Testis (tissue), 3 donors: ENCODE data around the gene LRRC4C. TPM values are rescaled to one million over a fixed set of nuclear protein-coding genes. Genes with fewer than 3 reads are reported as not detected.

Source experiments
- DNase-seq: peaks from one replicate; pipeline ENCODE4 v3.0.0-alpha.2; 2019
- H3K27ac ChIP-seq, 2 donors: fragments of 200-600 bp; sonication (generic); one replicate each; pipeline ENCODE4 v1.5.1; 2019
- H3K27me3 ChIP-seq: fragments of 200-600 bp; sonication (generic); one replicate; pipeline ENCODE4 v1.5.1; 2019
- H3K36me3 ChIP-seq: fragments of 200-600 bp; sonication (generic); one replicate; pipeline ENCODE4 v1.5.1; 2017; ENCODE audit warnings: low read depth; ENCODE audit errors: missing control alignments
- H3K4me1 ChIP-seq: fragments of 200-600 bp; sonication (generic); one replicate; pipeline ENCODE4 v1.5.1; 2019
- H3K4me3 ChIP-seq, 2 donors: fragments of 200-600 bp; sonication (generic); one replicate each; pipeline ENCODE4 v1.5.1; 2017 to 2019
- H3K9me3 ChIP-seq: fragments of 200-600 bp; sonication (generic); one replicate; pipeline ENCODE4 v1.5.1; 2017
- CTCF ChIP-seq, 3 experiments: fragments of 450-650 bp in 2 of 3; fragments of 200-600 bp in 1 of 3; sonication (generic) in 1 of 3; IDR thresholded peaks; one replicate each; pipeline ENCODE4 v1.5.1; 2016 to 2019; ENCODE audit warnings: antibody characterized with exemption in 3 of 3, mild to moderate bottlenecking in 2 of 3, moderate library complexity in 1 of 3
- POLR2A ChIP-seq: fragments of 450-650 bp; IDR thresholded peaks from one replicate; pipeline ENCODE4 v1.6.1; 2017; ENCODE audit warnings: antibody characterized with exemption, mild to moderate bottlenecking, moderate library complexity
- WGBS, 2 donors: methylation state at CpG; one replicate each; pipeline ENCODE4 v1.1.5; 2018; 5-methylcytosine and 5-hydroxymethylcytosine counted together
- intact Hi-C: fragments of 100-400 bp; cut with DNase I; formaldehyde crosslinking; loops from one replicate; pipeline ENCODE4 v1.15.1; 2023; ENCODE audit warnings: low total_unique reads
- polyA plus RNA-seq: library from polyadenylated mRNA; stranded (reverse); fragments of 350-450 nt; fragmentation: Illumina TruSeq; extraction: RNeasy Lipid Tissue Mini Kit (QIAGEN cat#74804); gene quantifications from one replicate; pipeline ENCODE4 v1.2.3, GENCODE V29; 2014; ENCODE audit warnings: low read depth, low replicate concordance; ENCODE audit not compliant: insufficient read depth
- total RNA-seq, 2 donors: library from RNA; depleted of rRNA; stranded (reverse); fragments of >200 nt; gene quantifications; one replicate each; pipeline ENCODE4 v1.2.3, GENCODE V29; 2016

Gene LRRC4C
- total and polyA plus RNA-seq, 3 donors from 2014 or later: 0.16 to 0.56 (median 0.45) TPM

GRCh38 chr11:40294741-40295140, 1164.7 kb downstream of the LRRC4C start:
- intact Hi-C loops: no loop called here
- H3K27ac ChIP-seq: no peak overlapping the region
- no peak for DNase-seq
- H3K4me3 ChIP-seq: peak overlapping the region in 1 of 2 donors; percentile 23
- no peaks in the 10 kb centered on the region for H3K27me3 ChIP-seq
- H3K36me3 ChIP-seq: no peaks in the 10 kb centered on the region
- H3K9me3 ChIP-seq: no peaks in the 10 kb centered on the region
- 48 to 59% methylated on average over 9 of the region's 9 CpGs for WGBS, 2 donors
- no peak for TF ChIP-seq POLR2A
- TF ChIP-seq CTCF (IDR thresholded peaks at IDR 0.05): no peak
- no peaks in the 10 kb centered on the region for H3K4me1 ChIP-seq

DNA sequence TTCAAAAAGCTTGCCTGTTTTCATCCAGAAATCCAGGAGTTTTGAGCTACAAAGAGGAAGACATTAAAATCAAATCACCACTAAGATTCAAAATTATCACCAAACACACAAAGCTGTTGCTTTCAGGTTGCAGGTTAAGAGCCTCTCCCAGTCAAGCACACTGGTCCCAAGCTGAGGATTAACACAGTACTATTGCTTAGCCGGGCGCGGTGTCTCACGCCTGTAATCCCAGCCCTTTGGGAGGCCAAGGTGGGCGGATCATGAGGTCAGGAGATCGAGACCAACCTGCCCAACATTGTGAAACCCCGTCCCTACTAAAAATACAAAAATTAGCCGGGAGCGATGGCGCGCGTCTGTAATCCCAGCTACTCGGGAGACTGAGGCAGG, 1165.1 kb downstream of the LRRC4C start:
- Histone ChIP-seq H3K4me1 (no peaks in the 10 kb centered on the region), H3K4me3 (peak overlapping the region in 1 of 2 donors; percentile 23), H3K36me3 (no peaks in the 10 kb centered on the region), H3K9me3 (no peaks in the 10 kb centered on the region), H3K27ac (no peak overlapping the region), H3K27me3 (no peaks in the 10 kb centered on the region)
- intact Hi-C loops: no loop called here
- no peak for DNase-seq
- 64 to 76% methylated on average over 11 to 13 of the region's 13 CpGs for WGBS, 2 donors
- peak in 1 of 3 experiments; percentile 3 for TF ChIP-seq CTCF (IDR thresholded peaks at IDR 0.05)
- TF ChIP-seq POLR2A: no peak

GRCh38 chr11:40293655-40294348, 1165.7 kb downstream of the LRRC4C start:
- H3K4me1 ChIP-seq: no peaks in the 10 kb centered on the region
- intact Hi-C loops: no loop called here
- no peaks in the 10 kb centered on the region for H3K27me3 ChIP-seq
- no peaks in the 10 kb centered on the region for H3K9me3 ChIP-seq
- DNase-seq: peak; percentile 81
- H3K36me3 ChIP-seq: no peaks in the 10 kb centered on the region
- H3K27ac ChIP-seq: no peak overlapping the region
- H3K4me3 ChIP-seq: peak overlapping the region; percentile 23 to 61
- WGBS, 2 donors: 1% methylated on average over 27 of the region's 27 CpGs
- TF ChIP-seq POLR2A (no peak), CTCF (IDR thresholded peaks at IDR 0.05) (peak; percentile 73 to 84 (median 79))

GRCh38 chr11:40292721-40293508, 1166.5 kb downstream of the LRRC4C start:
- intact Hi-C loops: no loop called here
- no peaks in the 10 kb centered on the region for H3K4me1 ChIP-seq
- 0 to 1% methylated on average over 21 to 37 of the region's 37 CpGs for WGBS, 2 donors
- H3K27ac ChIP-seq: no peak overlapping the region
- no peak for DNase-seq
- TF ChIP-seq CTCF (IDR thresholded peaks at IDR 0.05) (no peak), POLR2A (no peak)
- H3K9me3 ChIP-seq: no peaks in the 10 kb centered on the region
- H3K36me3 ChIP-seq: no peaks in the 10 kb centered on the region
- peak overlapping the region; percentile 23 to 61 for H3K4me3 ChIP-seq
- H3K27me3 ChIP-seq: no peaks in the 10 kb centered on the region
